ENCODE measurements around the gene PTPN1. TPM values are rescaled to one million over a fixed set of nuclear protein-coding genes. Genes with fewer than 3 reads are reported as not detected.

Gene PTPN1
- total and polyA plus RNA-seq, 2 of the 4 experiments (the other 2 are of a cell fraction), result 31.7 to 37.4 TPM

- Histone ChIP-seq H4K8ac (ENCODE audit: low read depth in 2 of 2, low read length in 2 of 2) (no peak overlapping the region; a peak in 1 of 4 replicates), H3K56ac (ENCODE audit: extremely low read depth, insufficient read depth, low read length) (no peak overlapping the region), H2BK20ac (ENCODE audit: low read depth, low read length) (no peak overlapping the region; the same call in 1 of the 2 replicates), H3K79me1 (ENCODE audit: low read depth in 1 of 2, low read length in 2 of 2) (peaks cover 4 to 43% of the 10 kb centered on the region in 2 experiments; a peak in 3 of 4 replicates), H2AK9ac (replicated peaks; ENCODE audit: low read depth, low read length, poor library complexity) (peak overlapping the region; percentile 5), H3K9me1 (ENCODE audit: insufficient read depth, low read length) (peaks cover 14% of the 10 kb centered on the region), H3K27ac (ENCODE audit: insufficient read depth, low read length) (no peak overlapping the region), H3K23ac (ENCODE audit: low read depth, low read length) (no peak overlapping the region), H3K18ac (ENCODE audit: low read depth, low read length) (no peak overlapping the region), H4K20me1 (ENCODE audit: insufficient read depth, low read length) (no peaks in the 10 kb centered on the region), H2BK5ac (ENCODE audit: low read depth, low read length, poor library complexity, severe bottlenecking) (no peak overlapping the region), H3K27me3 (ENCODE audit: control insufficient read depth, insufficient read depth, low read length) (no peaks in the 10 kb centered on the region), H2BK120ac (ENCODE audit: low read depth, low read length) (peak overlapping the region; percentile 36; the same call in 1 of the 2 replicates), H2AK5ac (ENCODE audit: low read depth, low read length) (peak overlapping the region; percentile 58; the same call in 1 of the 2 replicates), H3K4ac (ENCODE audit: low read depth, low read length) (peak overlapping the region; percentile 45; the same call in 1 of the 2 replicates), H4K91ac (ENCODE audit: insufficient read depth, low read depth, low read length) (peak overlapping the region; percentile 19; the same call in 1 of the 2 replicates), H3K4me2 (ENCODE audit: low read depth, low read length) (no peak overlapping the region), H3K14ac (replicated peaks; ENCODE audit: low read depth, low read length) (peak overlapping the region; percentile 25; the same call in 1 of the 2 replicates), H2BK15ac (ENCODE audit: low read depth, low read length) (peak overlapping the region; percentile 28; the same call in 1 of the 3 replicates), H3K9me3 (ENCODE audit: control insufficient read depth, insufficient read depth, low read length) (no peaks in the 10 kb centered on the region), H3K9ac (ENCODE audit: low read depth, low read length) (no peak overlapping the region), H3K4me3 (ENCODE audit: insufficient read depth, low read depth, low read length) (no peak overlapping the region), H4K5ac (ENCODE audit: low read depth, low read length) (no peak overlapping the region), H3K4me1 (ENCODE audit: control insufficient read depth, insufficient read depth, low read length) (peaks cover 16% of the 10 kb centered on the region), H3K36me3 (ENCODE audit: control insufficient read depth, insufficient read depth, low read length) (no peaks in the 10 kb centered on the region), H2AFZ (replicated peaks; ENCODE audit: low read length, poor library complexity) (peak overlapping the region; percentile 27)
- intact Hi-C loops (cut with micrococcal nuclease) (no loop called here), dilution Hi-C loops (cut with HindIII; ENCODE audit: low sequenced_read_pairs, unreplicated experiment) (no loop called here), in situ Hi-C loops (cut with MboI; ENCODE audit: low sequenced_read_pairs) (loop anchor here (5.0 kb wide), 1 partner anchor 110 kb away; no protein-coding TSS in a partner anchor)
- BruUV-seq (replicated peaks), result no TSS peak
- TF ChIP-seq RAD21 (IDR thresholded peaks at IDR 0.05; ENCODE audit: low read length) (no peak), RFX5 (IDR thresholded peaks at IDR 0.05; ENCODE audit: low read depth, low read length) (no peak), POLR2A (IDR thresholded peaks at IDR 0.05; ENCODE audit: low read depth, low read length) (no peak), FOS (IDR thresholded peaks at IDR 0.05; ENCODE audit: low read depth, low read length) (no peak), CHD1 (IDR thresholded peaks at IDR 0.05; ENCODE audit: low read depth, low read length) (no peak), MAZ (IDR thresholded peaks at IDR 0.05; ENCODE audit: borderline replicate concordance, low read depth, low read length) (no peak), ELK1 (IDR thresholded peaks at IDR 0.05; ENCODE audit: borderline replicate concordance, low read depth, low read length) (no peak)
- WGBS, 2 experiments (ENCODE audit: extremely low coverage in 2 of 2, insufficient read length in 1 of 2), result 93% methylated on average over 5 of the region's 7 CpGs; no CpG with 5 or more reads in 1 of the 2 experiments
- ChIA-PET CTCF (no interaction called here), POLR2A (ENCODE audit: unreplicated experiment) (no interaction called here)
- DNase-seq, result no peak
- no peak for ATAC-seq (ENCODE audit: low read depth)
Measured at GRCh38 chr20:50632236-50632635, 122.1 kb downstream of the PTPN1 start.
